ENCODE data around the gene TEAD4. TPM values are rescaled to one million over a fixed set of nuclear protein-coding genes. Genes with fewer than 3 reads are reported as not detected.

Gene TEAD4
- total RNA-seq, 1 donor, result 14.6 TPM

DNA sequence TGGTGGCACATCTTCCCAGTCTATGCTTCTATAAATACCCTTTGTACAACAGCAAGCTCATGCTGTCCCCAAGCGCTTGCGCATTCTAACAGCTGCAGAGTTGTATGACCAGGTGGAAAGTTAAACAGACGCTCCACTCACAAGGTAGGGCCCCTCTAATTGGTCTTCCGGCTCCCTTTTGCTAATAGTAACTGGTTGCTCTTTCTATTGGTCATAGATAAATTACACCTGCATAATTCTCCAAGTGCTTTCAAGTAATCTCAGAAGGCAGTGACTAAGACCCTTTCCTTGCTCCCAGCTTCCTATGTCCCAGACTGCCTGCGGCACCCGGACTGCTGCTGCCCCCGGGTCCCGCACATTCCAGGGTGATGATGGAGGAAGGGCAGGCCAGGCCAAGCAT is 111.9 kb downstream of the TEAD4 start:
- no peak for DNase-seq (ENCODE audit: low read depth)
- no peak overlapping the region for H3K4me3 ChIP-seq (ENCODE audit: low read depth, low read length)
- TF ChIP-seq, protein P1, sequence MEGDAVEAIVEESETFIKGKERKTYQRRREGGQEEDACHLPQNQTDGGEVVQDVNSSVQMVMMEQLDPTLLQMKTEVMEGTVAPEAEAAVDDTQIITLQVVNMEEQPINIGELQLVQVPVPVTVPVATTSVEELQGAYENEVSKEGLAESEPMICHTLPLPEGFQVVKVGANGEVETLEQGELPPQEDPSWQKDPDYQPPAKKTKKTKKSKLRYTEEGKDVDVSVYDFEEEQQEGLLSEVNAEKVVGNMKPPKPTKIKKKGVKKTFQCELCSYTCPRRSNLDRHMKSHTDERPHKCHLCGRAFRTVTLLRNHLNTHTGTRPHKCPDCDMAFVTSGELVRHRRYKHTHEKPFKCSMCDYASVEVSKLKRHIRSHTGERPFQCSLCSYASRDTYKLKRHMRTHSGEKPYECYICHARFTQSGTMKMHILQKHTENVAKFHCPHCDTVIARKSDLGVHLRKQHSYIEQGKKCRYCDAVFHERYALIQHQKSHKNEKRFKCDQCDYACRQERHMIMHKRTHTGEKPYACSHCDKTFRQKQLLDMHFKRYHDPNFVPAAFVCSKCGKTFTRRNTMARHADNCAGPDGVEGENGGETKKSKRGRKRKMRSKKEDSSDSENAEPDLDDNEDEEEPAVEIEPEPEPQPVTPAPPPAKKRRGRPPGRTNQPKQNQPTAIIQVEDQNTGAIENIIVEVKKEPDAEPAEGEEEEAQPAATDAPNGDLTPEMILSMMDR (IDR thresholded peaks at IDR 0.05; ENCODE audit: insufficient read depth, low read length), result no peak

GRCh38 chr12:3071710-3072109 is 112.5 kb downstream of the TEAD4 start:
- no peak overlapping the region for H3K4me3 ChIP-seq (ENCODE audit: low read depth, low read length)
- DNase-seq (ENCODE audit: low read depth), result no peak
- TF ChIP-seq, protein P1 (IDR thresholded peaks at IDR 0.05; ENCODE audit: insufficient read depth, low read length), result no peak

DNA sequence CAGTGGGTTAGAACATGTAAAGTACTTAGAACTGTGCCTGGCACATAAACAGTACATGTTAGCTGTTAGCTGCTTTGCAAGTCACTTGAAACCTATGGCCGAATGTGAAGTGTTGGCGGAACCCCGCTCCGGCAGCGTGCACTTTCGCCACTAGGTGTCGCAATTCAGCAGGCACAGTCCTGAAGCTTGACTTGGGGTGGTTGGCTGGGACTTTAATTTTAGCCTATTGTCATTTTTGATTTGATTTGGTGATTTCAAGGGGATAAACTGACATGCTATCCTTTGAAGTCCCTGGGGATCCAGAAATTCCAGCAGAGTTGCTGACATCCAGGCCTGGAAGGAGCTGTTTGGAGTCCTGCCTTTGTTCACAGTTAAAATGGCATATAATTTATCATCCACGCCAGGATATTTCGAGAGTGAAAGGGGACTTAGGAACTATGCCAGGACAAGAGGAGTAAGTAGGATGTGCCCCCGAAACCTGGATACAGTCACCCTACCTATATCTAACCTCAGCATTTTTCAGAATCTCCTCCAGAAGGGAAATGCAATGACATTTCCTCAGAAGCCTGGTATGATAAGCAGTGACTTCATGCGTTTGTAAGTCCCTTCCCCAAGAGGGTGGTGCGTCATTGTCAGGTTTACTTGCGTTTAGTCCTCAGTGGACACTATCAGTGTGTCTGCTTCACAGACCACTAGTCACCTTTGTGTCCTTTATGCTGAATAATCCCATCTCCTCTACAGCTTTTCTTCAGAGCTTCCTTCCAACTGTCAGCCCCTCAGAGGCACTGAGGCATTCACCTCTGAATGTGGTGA is 114.4 kb downstream of the TEAD4 start:
- H3K4me3 ChIP-seq (ENCODE audit: low read depth, low read length), result no peak overlapping the region
- DNase-seq (ENCODE audit: low read depth), result peak; percentile 88
- TF ChIP-seq, protein P1 (IDR thresholded peaks at IDR 0.05; ENCODE audit: insufficient read depth, low read length), result peak; percentile 99

DNA sequence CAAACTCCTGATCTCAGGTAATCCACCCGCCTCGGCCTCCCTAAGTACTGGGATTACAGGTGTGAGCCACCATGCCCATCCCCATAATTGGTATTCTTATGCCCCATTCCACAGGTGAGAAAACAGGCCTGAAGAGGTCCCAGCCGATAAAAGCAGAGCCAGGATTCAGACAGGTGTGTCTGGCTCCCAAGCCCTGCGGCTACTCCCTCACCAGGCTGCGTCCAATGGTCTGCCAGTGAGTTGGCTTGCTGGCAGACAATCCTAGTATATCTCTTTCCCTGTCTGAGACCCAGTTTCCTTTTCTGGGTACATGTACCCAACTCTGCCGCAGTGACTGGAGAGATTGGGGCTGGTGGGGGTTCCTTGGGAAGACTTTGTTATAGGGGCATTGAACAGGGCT is 116.1 kb downstream of the TEAD4 start:
- DNase-seq (ENCODE audit: low read depth), result no peak
- H3K4me3 ChIP-seq (ENCODE audit: low read depth, low read length), result no peak overlapping the region
- TF ChIP-seq, protein P1 (IDR thresholded peaks at IDR 0.05; ENCODE audit: insufficient read depth, low read length), result no peak

DNA sequence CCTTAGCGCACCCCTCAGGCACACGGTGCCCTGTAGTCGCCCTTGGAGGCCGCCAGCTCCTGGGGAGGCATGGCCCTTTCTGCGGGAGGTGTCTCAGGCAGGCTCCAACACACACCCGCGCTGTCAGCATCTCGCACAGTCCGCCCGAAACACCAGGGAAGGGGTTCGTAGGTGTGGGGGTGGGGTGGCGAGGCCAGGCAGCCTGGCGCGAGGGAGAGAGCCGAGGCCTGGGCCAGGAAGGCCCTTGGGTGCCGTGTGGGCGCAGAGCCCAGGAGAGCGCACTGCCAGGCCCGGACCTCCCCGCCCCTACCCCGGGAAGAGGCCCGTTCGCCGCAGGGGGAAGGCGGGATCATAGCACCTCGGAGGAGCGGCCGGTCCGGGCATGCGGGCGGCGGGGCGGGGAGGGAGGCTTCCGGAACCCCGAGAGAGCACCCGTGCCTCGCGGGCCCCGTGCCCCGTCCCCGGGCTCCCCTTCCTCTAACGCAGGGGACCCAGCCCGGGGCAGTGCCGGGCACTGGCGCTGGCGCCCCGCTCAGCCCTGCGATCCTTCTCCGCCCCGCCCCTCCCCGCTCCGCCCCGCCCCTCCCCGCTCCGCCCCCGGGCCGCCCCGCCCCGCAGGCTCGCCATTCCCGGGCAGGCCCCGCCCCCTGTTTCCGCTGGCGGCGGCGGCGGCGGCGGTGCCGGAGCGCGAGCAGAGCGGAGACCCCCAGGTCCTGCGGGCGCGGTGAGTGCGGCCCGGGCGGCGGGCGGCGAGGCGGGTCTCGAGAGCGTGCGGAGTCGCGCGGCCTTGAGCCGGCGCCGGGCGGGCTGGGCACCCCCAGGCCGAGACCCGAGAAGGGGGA is 117.8 kb downstream of the TEAD4 start, which contains the start of gene TSPAN9:
Gene TSPAN9, plus strand, starts transcription at position 650 of the 842 bp plus-strand sequence. CDS start 123,815 bp downstream, outside the sequence.
- peak within 1 kb of the TSS; percentile 71 for H3K4me3 ChIP-seq (ENCODE audit: low read depth, low read length)
- DNase-seq (ENCODE audit: low read depth), result peak; percentile 71
- TF ChIP-seq, protein P1 (IDR thresholded peaks at IDR 0.05; ENCODE audit: insufficient read depth, low read length), result no peak

DNA sequence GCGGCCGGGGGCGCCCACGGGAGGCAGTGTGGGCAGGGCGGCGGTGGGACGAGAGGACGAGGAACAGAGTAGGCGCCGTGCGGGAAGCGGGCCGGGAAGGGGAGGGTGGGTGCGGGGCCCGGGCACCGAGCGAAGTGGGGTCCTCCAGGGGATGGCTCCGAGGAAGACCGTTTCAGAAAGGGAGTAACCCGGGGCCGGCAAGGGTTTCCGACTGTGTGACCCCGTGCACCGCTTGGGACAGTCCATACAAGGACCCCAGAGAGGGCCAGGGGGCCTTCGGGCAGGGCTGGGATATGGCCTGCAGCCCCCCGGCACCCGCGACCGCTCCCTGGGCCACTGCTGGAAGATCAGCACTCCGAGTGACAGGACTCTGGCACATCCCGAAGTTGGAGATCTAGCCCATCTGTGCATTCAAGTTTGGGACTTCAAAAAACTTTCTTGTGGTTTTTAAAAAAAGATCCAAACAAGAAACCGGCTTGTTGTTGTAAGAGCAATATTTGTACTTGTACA is 118.4 kb downstream of the TEAD4 start:
- peak overlapping the region; percentile 71 for H3K4me3 ChIP-seq (ENCODE audit: low read depth, low read length)
- peak; percentile 69 for DNase-seq (ENCODE audit: low read depth)
- TF ChIP-seq, protein P1 (IDR thresholded peaks at IDR 0.05; ENCODE audit: insufficient read depth, low read length), result no peak

All from fibroblast of the aortic adventitia (primary cell).